WTC11 (cell line): ENCODE results near the gene FBXO40. TPM values are rescaled to one million over a fixed set of nuclear protein-coding genes. Genes with fewer than 3 reads are reported as not detected.

ENCODE experiments used
- ATAC-seq: fragments of 200-7000 bp; cut with Tn5 transposase; 2 replicates; pipeline ENCODE4 v1.10.0; 2021; ENCODE audit warnings: mild to moderate bottlenecking, moderate library complexity
- CTCF ChIA-PET: fragments of 300-600 bp; sonication (Branson Sonifier 250); formaldehyde crosslinking; loops from one replicate; lab custom pipeline; 2021; ENCODE audit warnings: antibody characterized with exemption; lab: Charles Lee
- POLR2A ChIA-PET: fragments of 350-600 bp; sonication (Branson Sonifier 250); formaldehyde crosslinking; loops from one replicate; lab custom pipeline; 2021; ENCODE audit warnings: antibody characterized with exemption; lab: Charles Lee
- DNase-seq: peaks from one replicate; pipeline ENCODE4 v3.0.0; 2021; ENCODE audit warnings: low spot score
- H3K27ac Mint-ChIP-seq: 2 replicates; pipeline ENCODE4 v1.8.0; 2021; ENCODE audit warnings: mixed read lengths
- H3K27me3 Mint-ChIP-seq: 2 replicates; pipeline ENCODE4 v1.8.0; 2021; ENCODE audit warnings: low read depth, mild to moderate bottlenecking, moderate library complexity, mixed read lengths
- H3K36me3 Mint-ChIP-seq: 2 replicates; pipeline ENCODE4 v1.8.0; 2021; ENCODE audit warnings: mixed read lengths
- H3K4me1 Mint-ChIP-seq: 2 replicates; pipeline ENCODE4 v1.8.0; 2022; ENCODE audit warnings: mixed read lengths
- H3K4me3 Mint-ChIP-seq: 2 replicates; pipeline ENCODE4 v1.8.0; 2021; ENCODE audit warnings: mild to moderate bottlenecking, moderate library complexity, mixed read lengths
- H3K9me3 Mint-ChIP-seq: 2 replicates; pipeline ENCODE4 v1.8.0; 2021; ENCODE audit warnings: mixed read lengths
- ETV6 ChIP-seq: sonication (generic); formaldehyde crosslinking; IDR thresholded peaks from 2 replicates; pipeline ENCODE4 v1.8.1; 2022; ENCODE audit warnings: mild to moderate bottlenecking, missing genetic modification reagents
- FOXP1 ChIP-seq: sonication (generic); formaldehyde crosslinking; IDR thresholded peaks from 2 replicates; pipeline ENCODE4 v1.8.0; 2022; ENCODE audit warnings: missing genetic modification reagents, mild to moderate bottlenecking, moderate library complexity, borderline replicate concordance
- HMGA2 ChIP-seq: fragments of 250-450 bp; sonication (Bioruptor Pico); IDR thresholded peaks from 2 replicates; pipeline ENCODE4 v1.4.0; 2021; ENCODE audit warnings: mild to moderate bottlenecking, moderate library complexity
- NFE2L1 ChIP-seq: sonication (generic); formaldehyde crosslinking; IDR thresholded peaks from 2 replicates; pipeline ENCODE4 v1.8.1; 2023; ENCODE audit warnings: missing genetic modification reagents
- NFYB ChIP-seq: sonication (generic); formaldehyde crosslinking; conservative IDR thresholded peaks from 2 replicates; pipeline ENCODE4 v1.8.0; 2022; ENCODE audit warnings: low read depth, missing genetic modification reagents
- NR1H2 ChIP-seq: sonication (generic); formaldehyde crosslinking; IDR thresholded peaks from 2 replicates; pipeline ENCODE4 v1.9.0; 2021; ENCODE audit warnings: mild to moderate bottlenecking, moderate library complexity, missing genetic modification reagents
- PRRX2 ChIP-seq: fragments of 250-450 bp; sonication (Bioruptor Pico); IDR thresholded peaks from 2 replicates; pipeline ENCODE4 v1.8.0; 2021; ENCODE audit warnings: mild to moderate bottlenecking
- TEAD1 ChIP-seq: sonication (generic); formaldehyde crosslinking; IDR thresholded peaks from 2 replicates; pipeline ENCODE4 v1.8.0; 2022; ENCODE audit warnings: mild to moderate bottlenecking, missing genetic modification reagents
- ZNF219 ChIP-seq: sonication (generic); formaldehyde crosslinking; IDR thresholded peaks from 2 replicates; pipeline ENCODE4 v1.8.0; 2023; ENCODE audit warnings: missing genetic modification reagents, mild to moderate bottlenecking, borderline replicate concordance
- ZNF232 ChIP-seq: sonication (generic); formaldehyde crosslinking; IDR thresholded peaks from 2 replicates; pipeline ENCODE4 v1.8.0; 2022; ENCODE audit warnings: mild to moderate bottlenecking, missing genetic modification reagents
- total RNA-seq: library from RNA; stranded (reverse); gene quantifications from 3 replicates; pipeline ENCODE4 v1.2.3, GENCODE V29; 2021
- TF ChIP-seq, protein P1 (sequence below): sonication (generic); formaldehyde crosslinking; IDR thresholded peaks from 2 replicates; pipeline ENCODE4 v1.8.0; 2022; ENCODE audit warnings: mild to moderate bottlenecking, missing genetic modification reagents
- TF ChIP-seq, protein P2 (sequence below): sonication (generic); formaldehyde crosslinking; IDR thresholded peaks from 2 replicates; pipeline ENCODE4 v1.8.0; 2022; ENCODE audit warnings: missing genetic modification reagents
- TF ChIP-seq, protein P3 (sequence below): sonication (generic); formaldehyde crosslinking; IDR thresholded peaks from 2 replicates; pipeline ENCODE4 v1.8.0; 2022; ENCODE audit warnings: mild to moderate bottlenecking, missing genetic modification reagents
- TF ChIP-seq, protein P4 (sequence below): sonication (generic); formaldehyde crosslinking; IDR thresholded peaks from 2 replicates; pipeline ENCODE4 v1.8.1; 2023; ENCODE audit warnings: mild to moderate bottlenecking, missing genetic modification reagents, moderate library complexity
- TF ChIP-seq, protein P5 (sequence below): sonication (generic); formaldehyde crosslinking; IDR thresholded peaks from 2 replicates; pipeline ENCODE4 v1.8.0; 2022; ENCODE audit warnings: mild to moderate bottlenecking, missing genetic modification reagents
- TF ChIP-seq, protein P6 (sequence below): fragments of 250-450 bp; sonication (Bioruptor Pico); IDR thresholded peaks from 2 replicates; pipeline ENCODE4 v1.9.0; 2021; ENCODE audit warnings: moderate library complexity, mild to moderate bottlenecking, inconsistent platforms, borderline replicate concordance
- TF ChIP-seq, protein P7 (sequence below): sonication (generic); formaldehyde crosslinking; IDR thresholded peaks from 2 replicates; pipeline ENCODE4 v1.8.1; 2023; ENCODE audit warnings: mild to moderate bottlenecking, missing genetic modification reagents, moderate library complexity
- TF ChIP-seq, protein P8 (sequence below): sonication (generic); formaldehyde crosslinking; IDR thresholded peaks from 2 replicates; pipeline ENCODE4 v1.8.1; 2022; ENCODE audit warnings: missing genetic modification reagents, borderline replicate concordance

Gene FBXO40
- total RNA-seq, 1 experiment from 2014 or later = 0.04 TPM

DNA sequence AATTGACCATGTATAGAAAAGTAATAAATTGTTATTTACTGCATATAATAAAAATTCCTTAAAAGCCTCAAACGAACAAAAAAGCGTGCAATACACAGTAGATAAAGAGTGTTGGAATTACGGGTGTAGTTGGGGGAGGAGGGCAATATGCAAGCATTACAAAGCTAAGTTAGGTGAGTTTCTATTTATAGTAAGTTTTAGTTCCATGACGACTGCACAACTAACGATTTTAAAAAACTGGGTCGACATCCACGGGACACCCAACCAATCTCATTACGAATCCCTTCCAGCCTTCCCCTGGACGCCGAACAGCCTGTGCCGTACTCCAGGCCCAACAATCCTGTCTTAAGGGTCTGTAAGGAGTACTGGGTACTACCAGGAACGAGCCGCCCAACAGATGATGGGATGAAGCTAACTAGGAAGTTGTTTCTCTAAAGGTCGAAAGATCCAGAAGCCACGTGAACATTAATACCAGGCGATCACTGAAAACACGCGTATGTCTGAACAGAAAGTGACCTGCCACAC lies 48.1 kb upstream of the FBXO40 start:
- POLR2A ChIA-PET = interaction anchor here (1.0 kb wide), 1 partner anchor 203 kb away, joined by 3 read pairs; no protein-coding TSS in a partner anchor

More for the DNA sequence above, 48.1 kb upstream of the FBXO40 start:
- CTCF ChIA-PET = interaction anchor here (2.9 to 3.2 kb wide), 2 partner anchors 49 to 556 kb away, joined by 18 read pairs; partner anchors contain the start of gene FBXO40
- DNase-seq (no peak), ATAC-seq (peak; percentile 20)
- Mint-ChIP-seq H3K9me3 (no peaks in the 10 kb centered on the region), H3K4me1 (peaks cover 13% of the 10 kb centered on the region), H3K36me3 (peaks cover 23% of the 10 kb centered on the region), H3K4me3 (peak overlapping the region; percentile 98), H3K27me3 (no peaks in the 10 kb centered on the region), H3K27ac (peak overlapping the region; percentile 94)
- TF ChIP-seq, protein P1, sequence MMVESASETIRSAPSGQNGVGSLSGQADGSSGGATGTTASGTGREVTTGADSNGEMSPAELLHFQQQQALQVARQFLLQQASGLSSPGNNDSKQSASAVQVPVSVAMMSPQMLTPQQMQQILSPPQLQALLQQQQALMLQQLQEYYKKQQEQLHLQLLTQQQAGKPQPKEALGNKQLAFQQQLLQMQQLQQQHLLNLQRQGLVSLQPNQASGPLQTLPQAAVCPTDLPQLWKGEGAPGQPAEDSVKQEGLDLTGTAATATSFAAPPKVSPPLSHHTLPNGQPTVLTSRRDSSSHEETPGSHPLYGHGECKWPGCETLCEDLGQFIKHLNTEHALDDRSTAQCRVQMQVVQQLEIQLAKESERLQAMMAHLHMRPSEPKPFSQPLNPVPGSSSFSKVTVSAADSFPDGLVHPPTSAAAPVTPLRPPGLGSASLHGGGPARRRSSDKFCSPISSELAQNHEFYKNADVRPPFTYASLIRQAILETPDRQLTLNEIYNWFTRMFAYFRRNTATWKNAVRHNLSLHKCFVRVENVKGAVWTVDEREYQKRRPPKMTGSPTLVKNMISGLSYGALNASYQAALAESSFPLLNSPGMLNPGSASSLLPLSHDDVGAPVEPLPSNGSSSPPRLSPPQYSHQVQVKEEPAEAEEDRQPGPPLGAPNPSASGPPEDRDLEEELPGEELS (CRISPR knock-in tag) = no peak
- TF ChIP-seq ETV6 (CRISPR knock-in tag) (no peak), ZNF219 (CRISPR knock-in tag) (no peak), FOXP1 (CRISPR knock-in tag) (no peak), NFE2L1 (CRISPR knock-in tag) (no peak), NR1H2 (CRISPR knock-in tag) (no peak), HMGA2 (CRISPR knock-in tag) (no peak), PRRX2 (CRISPR knock-in tag) (no peak), ZNF232 (CRISPR knock-in tag) (no peak), NFYB (CRISPR knock-in tag) (no peak), TEAD1 (no peak)
- TF ChIP-seq, protein P2, sequence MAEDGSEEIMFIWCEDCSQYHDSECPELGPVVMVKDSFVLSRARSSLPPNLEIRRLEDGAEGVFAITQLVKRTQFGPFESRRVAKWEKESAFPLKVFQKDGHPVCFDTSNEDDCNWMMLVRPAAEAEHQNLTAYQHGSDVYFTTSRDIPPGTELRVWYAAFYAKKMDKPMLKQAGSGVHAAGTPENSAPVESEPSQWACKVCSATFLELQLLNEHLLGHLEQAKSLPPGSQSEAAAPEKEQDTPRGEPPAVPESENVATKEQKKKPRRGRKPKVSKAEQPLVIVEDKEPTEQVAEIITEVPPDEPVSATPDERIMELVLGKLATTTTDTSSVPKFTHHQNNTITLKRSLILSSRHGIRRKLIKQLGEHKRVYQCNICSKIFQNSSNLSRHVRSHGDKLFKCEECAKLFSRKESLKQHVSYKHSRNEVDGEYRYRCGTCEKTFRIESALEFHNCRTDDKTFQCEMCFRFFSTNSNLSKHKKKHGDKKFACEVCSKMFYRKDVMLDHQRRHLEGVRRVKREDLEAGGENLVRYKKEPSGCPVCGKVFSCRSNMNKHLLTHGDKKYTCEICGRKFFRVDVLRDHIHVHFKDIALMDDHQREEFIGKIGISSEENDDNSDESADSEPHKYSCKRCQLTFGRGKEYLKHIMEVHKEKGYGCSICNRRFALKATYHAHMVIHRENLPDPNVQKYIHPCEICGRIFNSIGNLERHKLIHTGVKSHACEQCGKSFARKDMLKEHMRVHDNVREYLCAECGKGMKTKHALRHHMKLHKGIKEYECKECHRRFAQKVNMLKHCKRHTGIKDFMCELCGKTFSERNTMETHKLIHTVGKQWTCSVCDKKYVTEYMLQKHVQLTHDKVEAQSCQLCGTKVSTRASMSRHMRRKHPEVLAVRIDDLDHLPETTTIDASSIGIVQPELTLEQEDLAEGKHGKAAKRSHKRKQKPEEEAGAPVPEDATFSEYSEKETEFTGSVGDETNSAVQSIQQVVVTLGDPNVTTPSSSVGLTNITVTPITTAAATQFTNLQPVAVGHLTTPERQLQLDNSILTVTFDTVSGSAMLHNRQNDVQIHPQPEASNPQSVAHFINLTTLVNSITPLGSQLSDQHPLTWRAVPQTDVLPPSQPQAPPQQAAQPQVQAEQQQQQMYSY (CRISPR knock-in tag) = no peak
- TF ChIP-seq, protein P3, sequence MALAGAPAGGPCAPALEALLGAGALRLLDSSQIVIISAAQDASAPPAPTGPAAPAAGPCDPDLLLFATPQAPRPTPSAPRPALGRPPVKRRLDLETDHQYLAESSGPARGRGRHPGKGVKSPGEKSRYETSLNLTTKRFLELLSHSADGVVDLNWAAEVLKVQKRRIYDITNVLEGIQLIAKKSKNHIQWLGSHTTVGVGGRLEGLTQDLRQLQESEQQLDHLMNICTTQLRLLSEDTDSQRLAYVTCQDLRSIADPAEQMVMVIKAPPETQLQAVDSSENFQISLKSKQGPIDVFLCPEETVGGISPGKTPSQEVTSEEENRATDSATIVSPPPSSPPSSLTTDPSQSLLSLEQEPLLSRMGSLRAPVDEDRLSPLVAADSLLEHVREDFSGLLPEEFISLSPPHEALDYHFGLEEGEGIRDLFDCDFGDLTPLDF (CRISPR knock-in tag) = no peak
- TF ChIP-seq, protein P4, sequence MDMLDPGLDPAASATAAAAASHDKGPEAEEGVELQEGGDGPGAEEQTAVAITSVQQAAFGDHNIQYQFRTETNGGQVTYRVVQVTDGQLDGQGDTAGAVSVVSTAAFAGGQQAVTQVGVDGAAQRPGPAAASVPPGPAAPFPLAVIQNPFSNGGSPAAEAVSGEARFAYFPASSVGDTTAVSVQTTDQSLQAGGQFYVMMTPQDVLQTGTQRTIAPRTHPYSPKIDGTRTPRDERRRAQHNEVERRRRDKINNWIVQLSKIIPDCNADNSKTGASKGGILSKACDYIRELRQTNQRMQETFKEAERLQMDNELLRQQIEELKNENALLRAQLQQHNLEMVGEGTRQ (CRISPR knock-in tag) = no peak
- TF ChIP-seq, protein P5, sequence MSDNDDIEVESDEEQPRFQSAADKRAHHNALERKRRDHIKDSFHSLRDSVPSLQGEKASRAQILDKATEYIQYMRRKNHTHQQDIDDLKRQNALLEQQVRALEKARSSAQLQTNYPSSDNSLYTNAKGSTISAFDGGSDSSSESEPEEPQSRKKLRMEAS = no peak
- TF ChIP-seq, protein P6, sequence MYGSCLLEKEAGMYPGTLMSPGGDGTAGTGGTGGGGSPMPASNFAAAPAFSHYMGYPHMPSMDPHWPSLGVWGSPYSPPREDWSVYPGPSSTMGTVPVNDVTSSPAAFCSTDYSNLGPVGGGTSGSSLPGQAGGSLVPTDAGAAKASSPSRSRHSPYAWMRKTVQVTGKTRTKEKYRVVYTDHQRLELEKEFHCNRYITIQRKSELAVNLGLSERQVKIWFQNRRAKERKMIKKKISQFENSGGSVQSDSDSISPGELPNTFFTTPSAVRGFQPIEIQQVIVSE (CRISPR knock-in tag) = no peak
- TF ChIP-seq, protein P7, sequence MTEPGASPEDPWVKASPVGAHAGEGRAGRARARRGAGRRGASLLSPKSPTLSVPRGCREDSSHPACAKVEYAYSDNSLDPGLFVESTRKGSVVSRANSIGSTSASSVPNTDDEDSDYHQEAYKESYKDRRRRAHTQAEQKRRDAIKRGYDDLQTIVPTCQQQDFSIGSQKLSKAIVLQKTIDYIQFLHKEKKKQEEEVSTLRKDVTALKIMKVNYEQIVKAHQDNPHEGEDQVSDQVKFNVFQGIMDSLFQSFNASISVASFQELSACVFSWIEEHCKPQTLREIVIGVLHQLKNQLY (CRISPR knock-in tag) = no peak
- TF ChIP-seq, protein P8, sequence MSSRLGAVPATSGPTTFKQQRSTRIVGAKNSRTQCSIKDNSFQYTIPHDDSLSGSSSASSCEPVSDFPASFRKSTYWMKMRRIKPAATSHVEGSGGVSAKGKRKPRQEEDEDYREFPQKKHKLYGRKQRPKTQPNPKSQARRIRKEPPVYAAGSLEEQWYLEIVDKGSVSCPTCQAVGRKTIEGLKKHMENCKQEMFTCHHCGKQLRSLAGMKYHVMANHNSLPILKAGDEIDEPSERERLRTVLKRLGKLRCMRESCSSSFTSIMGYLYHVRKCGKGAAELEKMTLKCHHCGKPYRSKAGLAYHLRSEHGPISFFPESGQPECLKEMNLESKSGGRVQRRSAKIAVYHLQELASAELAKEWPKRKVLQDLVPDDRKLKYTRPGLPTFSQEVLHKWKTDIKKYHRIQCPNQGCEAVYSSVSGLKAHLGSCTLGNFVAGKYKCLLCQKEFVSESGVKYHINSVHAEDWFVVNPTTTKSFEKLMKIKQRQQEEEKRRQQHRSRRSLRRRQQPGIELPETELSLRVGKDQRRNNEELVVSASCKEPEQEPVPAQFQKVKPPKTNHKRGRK = no peak
